ENCODE data around the gene DUSP8. TPM values are rescaled to one million over a fixed set of nuclear protein-coding genes. Genes with fewer than 3 reads are reported as not detected.
"Not testable (repeated sequence)": the region's sequence is repeated elsewhere in the genome, so short reads cannot be mapped to it uniquely, and the experiment has no call there.

The DUSP8 gene, protein sequence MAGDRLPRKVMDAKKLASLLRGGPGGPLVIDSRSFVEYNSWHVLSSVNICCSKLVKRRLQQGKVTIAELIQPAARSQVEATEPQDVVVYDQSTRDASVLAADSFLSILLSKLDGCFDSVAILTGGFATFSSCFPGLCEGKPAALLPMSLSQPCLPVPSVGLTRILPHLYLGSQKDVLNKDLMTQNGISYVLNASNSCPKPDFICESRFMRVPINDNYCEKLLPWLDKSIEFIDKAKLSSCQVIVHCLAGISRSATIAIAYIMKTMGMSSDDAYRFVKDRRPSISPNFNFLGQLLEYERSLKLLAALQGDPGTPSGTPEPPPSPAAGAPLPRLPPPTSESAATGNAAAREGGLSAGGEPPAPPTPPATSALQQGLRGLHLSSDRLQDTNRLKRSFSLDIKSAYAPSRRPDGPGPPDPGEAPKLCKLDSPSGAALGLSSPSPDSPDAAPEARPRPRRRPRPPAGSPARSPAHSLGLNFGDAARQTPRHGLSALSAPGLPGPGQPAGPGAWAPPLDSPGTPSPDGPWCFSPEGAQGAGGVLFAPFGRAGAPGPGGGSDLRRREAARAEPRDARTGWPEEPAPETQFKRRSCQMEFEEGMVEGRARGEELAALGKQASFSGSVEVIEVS
- total RNA-seq (2014; rRNA removed; shearing (Covaris generic)), result 0.69 and 1.2 TPM in 2 replicates

DNA sequence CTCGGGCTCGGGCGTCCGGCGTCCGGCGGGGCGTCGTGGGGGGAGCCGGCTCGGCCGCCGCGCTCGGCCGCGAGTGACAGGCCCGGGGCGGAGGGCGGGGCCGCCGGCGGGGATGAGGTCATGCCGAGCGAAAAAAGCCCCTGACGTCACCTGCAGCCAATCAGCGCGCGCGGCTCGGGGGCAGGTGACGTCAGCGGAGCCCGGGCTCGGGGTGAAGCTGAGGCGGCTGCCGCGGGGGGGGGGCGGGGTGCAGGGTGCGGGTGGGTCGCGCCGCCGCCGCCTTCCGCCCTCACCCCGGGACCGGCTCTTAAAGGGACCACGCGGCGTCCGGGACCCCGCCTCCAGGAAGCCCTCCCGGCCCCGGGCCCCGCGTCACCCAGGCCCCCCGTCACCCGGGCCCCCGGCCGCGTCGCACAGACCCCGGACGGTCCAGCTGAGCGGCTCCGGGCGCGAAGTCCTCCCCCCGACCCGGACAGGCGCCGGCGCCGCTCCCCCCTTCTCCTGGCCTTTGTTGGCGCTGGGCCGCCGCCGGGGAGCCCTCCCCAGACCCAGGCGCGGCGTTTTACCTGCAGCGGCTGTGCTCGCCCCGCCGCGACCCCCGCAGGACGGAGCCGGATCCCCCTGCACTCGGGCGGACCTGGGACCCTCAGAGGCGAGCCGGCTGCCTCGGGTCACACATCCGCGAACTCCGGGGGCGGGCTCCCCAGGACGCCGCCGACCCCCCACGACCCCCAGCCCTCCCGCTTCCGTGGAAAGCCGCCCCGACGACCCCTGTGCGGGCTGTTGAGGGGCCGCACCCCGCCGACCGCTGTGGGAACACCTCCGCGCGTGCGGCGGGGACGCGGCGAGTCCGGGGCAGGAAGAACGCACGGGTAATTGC lies at the start of gene DUSP8:
Gene DUSP8 (minus strand): TSS at position 75 of the 880 bp plus-strand sequence. CDS start 6,445 bp downstream, outside the sequence.
- DNase-seq (ENCODE audit: low read depth), result peak; percentile 91

DNA sequence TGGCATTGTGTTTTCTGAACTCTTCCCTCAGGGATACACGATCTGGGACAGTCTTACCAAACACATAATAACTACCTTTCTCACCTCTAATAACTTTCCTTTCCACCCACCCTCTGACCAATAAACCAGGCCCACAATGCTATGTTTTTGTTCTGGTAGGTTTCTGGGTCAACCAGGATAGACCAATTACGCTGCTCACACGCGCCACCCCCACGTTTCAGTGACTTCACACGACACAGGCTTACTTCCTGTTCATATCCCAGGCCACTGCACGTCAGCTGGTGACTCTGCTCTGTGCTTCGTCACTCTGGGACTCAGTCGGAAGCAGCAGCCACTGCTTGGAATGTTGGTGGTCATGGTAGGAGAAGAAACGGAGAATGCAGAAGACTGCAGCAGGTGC lies 47.4 kb upstream of the DUSP8 start:
- peak; percentile 50 for DNase-seq (ENCODE audit: low read depth)

DNA sequence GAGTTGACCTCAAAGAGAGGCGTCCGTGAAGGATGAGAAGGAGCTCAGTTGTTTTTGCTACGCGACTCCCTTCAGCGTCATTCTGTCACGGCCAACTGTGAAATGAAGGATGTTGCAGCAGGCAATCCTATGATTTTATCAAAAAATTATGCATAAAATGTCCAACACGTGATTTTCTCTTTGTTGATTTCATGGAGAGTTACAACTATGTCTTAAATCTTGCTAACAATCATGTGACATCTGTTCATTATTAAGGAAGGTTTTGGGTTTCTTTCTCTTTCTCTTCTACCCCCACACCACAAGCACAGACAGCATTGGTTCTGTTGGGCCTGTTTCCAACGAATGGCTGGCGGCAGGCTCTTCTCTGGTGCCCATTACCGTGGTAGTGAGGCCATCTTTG lies 46.2 kb upstream of the DUSP8 start:
- DNase-seq (ENCODE audit: low read depth), result no peak

- DNase-seq (ENCODE audit: low read depth), result no peak
Observed at GRCh38 chr11:1608363-1608762, 36.3 kb upstream of the DUSP8 start, which contains the start of gene KRTAP5-3. Gene KRTAP5-3 (minus strand): TSS chr11:1608463. CDS start chr11:1608385, 78 bp downstream.

GRCh38 chr11:1607901-1608300 lies 35.8 kb upstream of the DUSP8 start:
- not testable (repeated sequence) for DNase-seq (ENCODE audit: low read depth)

DNA sequence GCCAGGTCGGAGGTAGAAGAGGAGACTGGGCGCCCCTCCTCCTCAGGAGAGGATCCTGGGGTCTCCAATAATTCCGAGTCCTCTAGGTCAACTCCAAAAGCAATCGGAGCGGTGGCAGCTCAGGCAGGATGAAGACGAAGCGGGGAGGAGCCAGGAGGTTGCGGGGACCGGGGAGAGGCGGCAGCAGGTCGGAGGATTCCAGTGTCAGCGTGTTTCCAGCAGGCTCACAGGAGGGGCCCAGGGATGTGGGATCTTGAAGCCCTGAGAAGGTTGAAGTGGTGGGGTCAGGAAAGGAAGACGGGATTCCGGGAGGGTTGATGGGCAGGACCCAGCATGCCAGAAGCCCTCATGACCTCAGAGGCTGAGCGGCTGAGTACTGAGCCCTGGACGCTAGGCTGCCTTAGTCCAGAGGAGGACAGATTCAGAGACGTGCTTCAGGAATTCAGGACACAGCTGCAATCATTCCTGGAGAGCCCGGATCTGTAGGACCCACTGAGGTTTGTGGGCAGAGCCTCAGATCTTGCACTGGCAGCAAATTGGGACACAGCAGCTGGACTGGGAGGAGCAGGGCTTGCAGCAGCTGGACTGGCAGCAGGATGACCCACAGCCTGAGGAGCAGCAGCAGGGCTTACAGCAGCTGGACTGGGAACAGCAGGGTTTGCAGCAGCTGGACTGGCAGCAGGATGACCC lies 35.2 kb upstream of the DUSP8 start:
- DNase-seq (ENCODE audit: low read depth), result not testable (repeated sequence)

DNA sequence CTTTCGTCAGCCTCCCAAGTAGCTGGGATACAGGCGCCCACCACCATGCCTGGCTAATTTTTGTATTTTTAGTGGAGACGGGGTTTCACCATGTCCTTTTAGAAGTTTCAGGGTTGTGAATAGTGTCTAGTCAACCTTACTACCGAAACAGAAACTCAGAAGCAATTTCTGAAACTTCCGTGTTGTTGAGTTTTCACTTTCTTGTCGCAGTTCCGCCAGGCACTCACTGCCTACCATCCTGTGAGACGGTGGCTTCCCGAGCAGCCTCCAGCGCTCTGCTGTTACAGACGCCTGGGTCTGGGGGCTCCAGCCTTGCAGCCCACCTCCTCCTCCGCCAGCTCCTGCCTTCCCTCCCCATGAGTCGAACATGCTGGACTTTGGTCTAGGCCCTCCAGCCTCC lies 33.9 kb upstream of the DUSP8 start:
- DNase-seq (ENCODE audit: low read depth), result not testable (repeated sequence)

- no peak for DNase-seq (ENCODE audit: low read depth)
Observed at GRCh38 chr11:1604711-1605110, 32.6 kb upstream of the DUSP8 start.

GRCh38 chr11:1604181-1604580 lies 32.1 kb upstream of the DUSP8 start:
- DNase-seq (ENCODE audit: low read depth), result no peak

DNA sequence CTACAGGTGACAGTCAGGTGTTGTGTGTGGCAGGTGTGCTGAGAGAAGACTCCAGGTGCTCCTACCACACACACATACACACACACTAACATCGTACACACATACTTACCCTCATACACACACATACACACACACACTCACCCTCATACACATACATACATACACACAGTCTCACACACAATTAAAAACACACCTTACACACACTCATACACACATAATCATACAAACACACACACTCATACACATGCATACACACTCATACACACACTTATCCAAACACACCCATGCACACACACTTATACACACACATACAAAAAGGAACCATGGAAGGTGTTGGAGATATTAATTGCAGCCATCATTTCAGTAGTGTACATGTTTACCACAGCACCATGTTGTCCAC lies 31.6 kb upstream of the DUSP8 start:
- no peak for DNase-seq (ENCODE audit: low read depth)

- not testable (repeated sequence) for DNase-seq (ENCODE audit: low read depth)
Observed at GRCh38 chr11:1601663-1602062, 29.6 kb upstream of the DUSP8 start.

- DNase-seq (ENCODE audit: low read depth), result no peak
Observed at GRCh38 chr11:1600626-1601025, 28.6 kb upstream of the DUSP8 start.

DNA sequence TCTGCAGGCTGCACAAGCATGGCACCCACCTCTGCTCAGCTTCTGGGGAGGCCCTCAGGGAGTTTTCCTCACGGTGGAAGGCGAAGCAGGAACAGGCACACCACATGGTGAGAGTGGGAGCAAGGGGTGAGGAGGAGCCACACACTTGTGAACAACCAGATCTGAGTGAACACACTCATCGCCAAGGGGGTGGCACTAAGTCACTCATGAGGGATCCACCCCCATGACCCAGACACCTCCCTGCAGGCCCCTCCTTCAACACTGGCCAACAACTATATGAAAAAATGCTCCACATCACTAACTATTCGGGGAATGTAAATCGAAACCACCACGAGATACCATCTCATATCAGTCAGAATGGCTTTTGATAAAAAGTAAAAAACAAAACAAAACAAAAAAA lies 26.7 kb upstream of the DUSP8 start:
- DNase-seq (ENCODE audit: low read depth), result peak; percentile 25

DNA sequence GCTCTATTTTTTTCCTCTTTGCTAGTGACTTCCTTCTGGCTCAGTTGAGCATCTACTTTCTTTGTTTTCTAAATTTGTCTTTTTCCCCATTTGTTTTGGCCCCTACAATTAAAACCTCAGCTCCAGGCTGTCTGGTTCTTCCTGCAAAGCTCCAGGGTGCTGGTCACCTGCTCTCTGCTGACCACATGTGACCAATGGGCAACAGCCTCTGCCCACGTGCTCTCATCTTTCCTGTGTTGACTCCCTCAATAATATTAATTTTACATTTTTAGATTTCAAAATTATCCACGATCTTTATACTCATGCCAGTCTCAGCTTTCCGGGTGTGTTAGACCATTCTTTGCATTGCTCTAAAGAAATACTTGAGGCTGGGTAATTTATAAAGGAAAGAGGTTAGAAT lies 26.3 kb upstream of the DUSP8 start:
- not testable (repeated sequence) for DNase-seq (ENCODE audit: low read depth)

GRCh38 chr11:1597994-1598380 lies 25.9 kb upstream of the DUSP8 start, which contains the start of gene KRTAP5-2:
Gene KRTAP5-2 (minus strand): TSS chr11:1598294. CDS start chr11:1598250, 44 bp downstream.
- DNase-seq (ENCODE audit: low read depth), result no peak

DNA sequence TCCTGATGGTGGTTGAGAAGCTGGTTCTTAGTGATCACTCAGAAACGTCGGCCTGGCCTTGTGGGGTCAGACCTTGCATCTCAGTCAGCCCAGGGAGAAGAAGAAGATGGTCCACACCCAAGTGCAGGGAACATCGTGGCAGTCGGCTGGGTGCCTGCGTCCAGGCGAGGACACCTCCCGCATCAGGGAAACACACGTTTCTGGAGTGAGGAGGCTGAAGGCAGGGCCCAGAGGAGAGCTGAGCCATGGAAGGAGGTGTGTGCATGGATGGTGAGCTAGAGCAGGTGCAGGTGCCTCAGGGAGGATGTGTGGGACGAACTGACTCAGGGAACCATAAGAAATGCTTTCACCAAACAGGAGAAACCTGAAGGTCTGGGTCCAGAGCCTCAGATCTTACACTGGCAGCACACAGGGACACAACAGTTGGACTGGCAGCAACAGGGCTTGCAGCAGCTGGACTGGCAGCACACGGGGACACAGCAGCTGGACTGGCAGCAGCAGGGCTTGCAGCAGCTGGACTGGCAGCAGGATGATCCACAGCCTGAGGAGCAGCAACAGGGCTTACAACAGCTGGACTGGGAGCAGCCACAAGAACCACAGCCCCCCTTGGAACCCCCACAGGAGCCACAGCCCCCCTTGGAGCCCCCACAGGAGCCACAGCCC lies 25.4 kb upstream of the DUSP8 start:
- DNase-seq (ENCODE audit: low read depth), result no peak

GRCh38 chr11:1596576-1597121 lies 24.6 kb upstream of the DUSP8 start:
- DNase-seq (ENCODE audit: low read depth), result not testable (repeated sequence)

GRCh38 chr11:1595994-1596575 lies 24.0 kb upstream of the DUSP8 start:
- DNase-seq (ENCODE audit: low read depth), result not testable (repeated sequence)

DNA sequence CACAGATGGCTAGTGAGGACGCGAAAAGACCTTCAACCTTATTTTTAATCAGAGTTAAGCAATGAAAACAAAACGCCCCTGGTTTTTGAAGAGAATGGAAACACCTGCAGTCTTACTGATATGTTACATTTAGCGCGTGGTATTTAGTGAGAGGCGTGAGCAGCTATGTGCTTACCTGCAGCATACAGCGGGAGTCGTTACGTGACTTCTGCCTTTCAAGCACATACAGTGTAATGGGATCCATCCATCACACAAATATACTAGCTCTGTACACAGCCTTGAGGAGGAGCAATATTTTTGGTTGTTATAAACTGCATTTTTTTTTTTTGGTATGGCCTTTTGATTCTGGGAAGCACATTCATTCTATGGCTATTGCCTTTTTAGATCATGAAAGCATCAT lies 20.6 kb upstream of the DUSP8 start:
- DNase-seq (ENCODE audit: low read depth), result no peak

GRCh38 chr11:1589996-1590395 lies 17.9 kb upstream of the DUSP8 start:
- DNase-seq (ENCODE audit: low read depth), result no peak

Measured in Daoy (cell line).